Mammary epithelial cell (primary cell): ENCODE data around the gene TRIM2.

Experiments
- EZH2 ChIP-seq: IDR thresholded peaks from 2 replicates; pipeline ENCODE4 v1.6.1; 2012; ENCODE audit warnings: low read length, inconsistent platforms, borderline replicate concordance
- TF ChIP-seq, protein P1 (sequence below), 2 donors: IDR thresholded peaks in 1 of 2; conservative IDR thresholded peaks in 1 of 2; 2 replicates each; pipeline ENCODE4 v1.5.1; 2011 to 2012; ENCODE audit warnings: inconsistent platforms in 2 of 2, low read length in 2 of 2, mild to moderate bottlenecking in 2 of 2, control low read depth in 1 of 2, low read depth in 1 of 2; ENCODE audit not compliant: insufficient read depth in 1 of 2; ENCODE audit errors: extremely low read depth in 1 of 2

DNA sequence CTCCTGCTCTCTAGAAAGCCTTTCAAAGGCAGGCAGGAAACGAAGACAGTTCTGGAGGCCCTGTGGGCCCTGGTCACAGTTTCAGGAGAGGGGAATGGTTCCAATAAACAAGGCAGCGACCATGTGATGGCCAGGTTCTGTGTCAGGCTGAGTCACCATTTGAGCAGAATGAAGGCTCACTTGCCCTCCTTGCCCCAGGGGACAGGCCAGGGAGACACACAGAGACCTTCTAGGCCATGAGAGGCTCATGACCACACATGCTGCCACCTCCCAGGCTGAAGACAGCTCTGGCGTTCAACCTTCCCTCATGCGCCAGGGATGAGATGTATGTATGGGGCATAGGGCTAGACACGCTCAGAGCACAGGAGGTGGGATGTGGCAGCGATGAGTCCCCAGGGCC lies 22.9 kb upstream of the TRIM2 start:
- TF ChIP-seq, protein P1, sequence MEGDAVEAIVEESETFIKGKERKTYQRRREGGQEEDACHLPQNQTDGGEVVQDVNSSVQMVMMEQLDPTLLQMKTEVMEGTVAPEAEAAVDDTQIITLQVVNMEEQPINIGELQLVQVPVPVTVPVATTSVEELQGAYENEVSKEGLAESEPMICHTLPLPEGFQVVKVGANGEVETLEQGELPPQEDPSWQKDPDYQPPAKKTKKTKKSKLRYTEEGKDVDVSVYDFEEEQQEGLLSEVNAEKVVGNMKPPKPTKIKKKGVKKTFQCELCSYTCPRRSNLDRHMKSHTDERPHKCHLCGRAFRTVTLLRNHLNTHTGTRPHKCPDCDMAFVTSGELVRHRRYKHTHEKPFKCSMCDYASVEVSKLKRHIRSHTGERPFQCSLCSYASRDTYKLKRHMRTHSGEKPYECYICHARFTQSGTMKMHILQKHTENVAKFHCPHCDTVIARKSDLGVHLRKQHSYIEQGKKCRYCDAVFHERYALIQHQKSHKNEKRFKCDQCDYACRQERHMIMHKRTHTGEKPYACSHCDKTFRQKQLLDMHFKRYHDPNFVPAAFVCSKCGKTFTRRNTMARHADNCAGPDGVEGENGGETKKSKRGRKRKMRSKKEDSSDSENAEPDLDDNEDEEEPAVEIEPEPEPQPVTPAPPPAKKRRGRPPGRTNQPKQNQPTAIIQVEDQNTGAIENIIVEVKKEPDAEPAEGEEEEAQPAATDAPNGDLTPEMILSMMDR (conservative IDR thresholded peaks at IDR 0.05 in 1 of 2, IDR thresholded peaks at IDR 0.05 in 1 of 2; ENCODE audit: extremely low read depth in 1 of 2, insufficient read depth in 1 of 2, low read depth in 1 of 2, low read length in 2 of 2): no peak
- TF ChIP-seq EZH2: no peak
